Right lung (tissue), 5 donors: Measurements from ENCODE around the gene LRRC56. TPM values are rescaled to one million over a fixed set of nuclear protein-coding genes. Genes with fewer than 3 reads are reported as not detected.

Experiments
- DNase-seq, 2 donors: peaks; one replicate each; pipeline ENCODE4 v3.0.0-alpha.2; 2013
- polyA plus RNA-seq, 5 donors: library from polyadenylated mRNA; unstranded; fragments of 120-200 nt; gene quantifications; one replicate each; pipeline versions ENCODE4 v1.2.1 to v1.2.3, GENCODE V29; 2013; ENCODE audit warnings: inconsistent platforms in 1 of 5, low replicate concordance in 1 of 5; ENCODE audit not compliant: insufficient read length in 5 of 5, insufficient read depth in 1 of 5

The LRRC56 gene
- polyA plus RNA-seq, 5 donors, result 2.3 to 5.0 (median 3.3) TPM

DNA sequence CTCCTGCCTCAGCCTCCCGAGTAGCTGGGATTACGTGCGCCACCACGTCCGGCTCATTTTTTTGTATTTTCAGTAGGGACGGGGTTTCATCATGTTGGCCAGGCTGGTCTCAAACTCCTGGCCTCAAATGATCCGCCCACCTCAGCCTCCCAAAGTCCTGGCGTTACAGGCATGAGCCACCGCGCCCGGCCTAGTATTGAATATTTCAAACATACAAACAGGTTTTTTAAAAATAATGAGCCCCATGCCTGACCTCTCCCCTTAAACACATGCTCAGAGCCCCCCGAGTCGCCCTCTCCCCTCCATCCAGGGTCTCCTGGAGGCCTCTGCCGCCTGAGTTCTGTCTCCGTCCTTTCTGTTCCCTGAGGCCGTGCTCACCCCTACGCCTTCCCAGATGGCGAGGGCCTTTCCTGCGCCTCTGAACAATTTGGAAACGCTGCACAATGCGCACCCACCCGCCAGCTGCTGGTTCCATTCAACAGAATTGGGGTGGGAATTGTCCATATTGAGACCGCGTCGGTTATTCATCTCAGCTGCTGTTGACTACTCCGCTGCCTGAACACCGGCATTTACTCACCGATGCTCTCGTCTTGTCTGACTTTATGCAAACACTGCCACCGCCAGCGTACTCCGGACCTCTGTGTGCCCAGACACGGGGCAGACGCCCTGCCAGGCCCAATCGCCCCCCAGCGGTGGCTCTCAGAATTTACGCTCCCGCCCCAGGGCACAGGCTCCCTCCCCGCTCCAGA, 16.7 kb upstream of the LRRC56 start:
- DNase-seq, result no peak

DNA sequence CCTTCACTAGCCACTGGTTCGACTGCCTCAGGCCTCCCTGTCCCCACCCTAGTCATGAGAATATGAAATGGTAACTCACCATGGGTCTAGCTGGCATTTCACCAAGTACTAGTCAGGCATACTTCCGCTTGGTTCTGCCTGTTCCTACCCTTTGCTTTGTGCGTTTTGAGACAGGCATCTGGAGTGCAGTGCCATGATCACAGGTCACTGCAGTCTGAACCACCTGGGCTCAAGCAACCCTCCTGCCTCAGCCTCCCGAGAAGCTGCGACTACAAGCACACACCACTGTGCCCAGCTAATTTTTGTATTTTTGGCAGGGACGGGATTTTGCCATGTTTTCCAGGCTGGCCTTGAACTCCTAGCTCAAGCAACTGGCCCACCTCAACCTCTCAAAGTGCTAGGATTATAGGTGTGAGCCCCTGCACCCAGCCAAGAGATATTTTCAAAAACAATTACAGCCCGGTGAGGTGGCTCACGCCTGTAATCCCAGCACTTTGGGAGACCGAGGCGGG, 16.1 kb upstream of the LRRC56 start:
- no peak for DNase-seq

DNA sequence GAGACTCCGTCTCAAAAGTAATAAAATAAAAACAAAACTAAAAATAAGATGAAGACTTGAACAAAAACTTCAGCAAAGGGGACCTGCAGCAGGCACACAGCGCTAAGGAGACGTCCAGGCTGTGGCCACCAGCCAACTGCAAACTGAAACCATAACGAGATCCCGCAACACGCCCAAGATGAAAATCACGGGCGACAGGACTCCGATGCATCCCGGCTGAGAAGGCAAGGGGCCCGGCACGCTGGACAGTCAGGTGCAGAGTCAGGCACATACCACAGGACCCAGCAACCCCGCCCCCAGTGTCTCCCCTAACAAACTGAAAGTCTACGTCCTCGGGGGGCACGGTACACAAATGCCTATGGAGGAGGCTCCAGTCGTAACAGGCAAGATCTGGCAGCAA, 11.1 kb upstream of the LRRC56 start:
- DNase-seq, result no peak

DNA sequence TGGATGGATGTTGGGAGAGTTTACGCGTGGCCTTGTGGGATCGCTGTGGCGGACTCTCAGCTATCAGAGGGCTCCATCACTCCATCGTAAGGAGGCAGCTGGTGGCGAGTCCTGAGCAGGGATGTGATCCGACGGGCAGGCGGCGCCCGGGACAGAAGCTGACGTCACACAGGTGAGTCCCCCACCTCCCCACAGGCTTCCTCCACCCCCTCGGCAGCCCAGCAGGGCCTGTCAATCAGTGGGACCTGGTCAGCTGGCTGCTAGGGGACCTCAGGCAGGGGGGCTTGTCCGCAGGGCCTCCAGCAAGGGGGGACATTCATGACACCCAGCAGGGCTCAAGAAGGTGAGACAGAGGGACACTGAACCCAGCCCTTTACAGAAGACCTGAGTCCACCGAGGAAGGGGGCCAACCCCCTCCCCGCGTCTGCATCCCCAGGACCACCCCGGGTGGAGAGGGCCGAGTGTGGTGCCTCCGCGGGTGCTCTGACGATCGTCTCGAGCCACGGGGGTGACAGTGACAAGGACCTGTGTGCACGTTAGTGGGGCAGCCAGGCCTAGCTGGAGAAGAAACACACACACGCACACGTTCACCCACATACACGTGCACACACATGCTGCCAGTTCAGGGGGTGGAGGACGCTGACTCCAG, 9.0 kb upstream of the LRRC56 start:
- DNase-seq, result no peak

DNA sequence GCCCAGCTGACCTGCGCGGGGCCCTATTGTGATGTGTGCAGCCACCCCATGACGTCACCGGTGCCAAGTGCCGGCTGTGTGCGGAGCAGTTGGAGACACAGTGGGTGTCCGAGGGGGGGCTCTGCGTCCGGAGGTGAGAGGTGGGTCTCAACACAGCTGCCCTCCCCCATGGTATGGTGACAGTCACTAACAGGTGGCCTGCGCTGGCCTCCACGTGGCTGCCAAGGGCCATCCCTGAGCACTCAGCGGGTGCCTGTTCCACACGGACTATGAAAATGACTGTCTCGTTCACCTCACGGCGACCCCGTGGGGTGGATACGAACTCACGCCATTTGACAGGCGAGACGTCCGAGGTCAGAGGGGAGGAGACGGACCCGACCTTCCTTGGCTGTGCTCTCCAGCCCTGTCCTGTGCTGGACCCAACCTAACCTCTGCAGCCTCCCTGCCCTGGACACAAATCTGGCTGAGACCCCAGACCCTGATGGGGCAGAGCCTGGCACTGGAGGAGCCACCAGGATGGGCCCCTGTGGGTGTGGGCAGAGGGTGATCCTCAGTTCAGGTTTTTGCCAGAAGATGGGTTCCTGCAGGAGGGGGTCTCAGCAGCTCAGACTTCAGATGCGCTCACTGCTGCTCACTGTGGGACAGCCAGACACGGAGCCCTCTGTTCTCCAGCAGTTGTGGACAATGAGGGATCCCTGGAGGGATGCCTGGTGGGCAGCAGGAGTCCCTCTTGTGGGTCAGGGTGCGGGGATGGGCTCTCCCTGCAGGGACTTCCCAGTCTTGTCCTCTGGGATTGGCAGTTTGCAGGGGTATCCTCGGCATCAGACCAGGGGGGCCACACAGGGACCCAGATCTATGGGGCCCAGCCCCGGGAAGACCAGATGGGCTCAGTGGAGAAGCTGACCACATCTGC, 8.3 kb upstream of the LRRC56 start:
- no peak for DNase-seq

DNA sequence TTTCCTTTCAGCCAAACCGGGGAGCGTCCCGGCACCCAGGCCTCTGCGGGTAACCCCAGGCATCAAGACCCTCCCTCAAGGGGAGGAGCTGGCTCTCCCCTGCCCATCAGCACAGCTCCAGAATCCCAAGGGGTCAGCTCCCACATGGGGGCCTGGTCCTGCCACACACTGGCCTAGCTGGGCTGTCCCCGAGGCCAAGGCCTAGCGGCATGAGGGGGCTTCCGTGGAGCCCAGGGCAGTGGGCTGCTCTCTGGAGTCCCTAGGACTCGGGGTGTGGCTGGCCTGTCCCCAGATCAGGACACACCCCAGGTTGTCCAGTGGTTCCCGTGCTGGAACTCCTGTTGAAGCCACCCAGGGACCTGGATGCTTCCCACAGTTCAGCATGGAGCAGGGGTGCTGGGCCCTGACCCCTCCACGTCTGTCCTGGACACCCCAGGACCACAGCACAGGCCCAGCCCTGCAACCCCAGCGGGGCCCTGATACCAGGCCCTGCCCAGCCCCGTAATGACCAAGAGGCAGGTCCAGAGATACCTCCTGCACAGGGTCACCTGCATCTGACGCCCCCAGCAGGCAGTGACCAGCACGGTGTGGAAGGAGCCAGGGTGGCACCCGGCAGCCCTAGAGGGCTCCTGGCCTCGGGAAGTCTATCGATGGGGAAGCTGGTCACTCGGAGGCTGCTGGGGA, 7.5 kb upstream of the LRRC56 start:
- no peak for DNase-seq

DNA sequence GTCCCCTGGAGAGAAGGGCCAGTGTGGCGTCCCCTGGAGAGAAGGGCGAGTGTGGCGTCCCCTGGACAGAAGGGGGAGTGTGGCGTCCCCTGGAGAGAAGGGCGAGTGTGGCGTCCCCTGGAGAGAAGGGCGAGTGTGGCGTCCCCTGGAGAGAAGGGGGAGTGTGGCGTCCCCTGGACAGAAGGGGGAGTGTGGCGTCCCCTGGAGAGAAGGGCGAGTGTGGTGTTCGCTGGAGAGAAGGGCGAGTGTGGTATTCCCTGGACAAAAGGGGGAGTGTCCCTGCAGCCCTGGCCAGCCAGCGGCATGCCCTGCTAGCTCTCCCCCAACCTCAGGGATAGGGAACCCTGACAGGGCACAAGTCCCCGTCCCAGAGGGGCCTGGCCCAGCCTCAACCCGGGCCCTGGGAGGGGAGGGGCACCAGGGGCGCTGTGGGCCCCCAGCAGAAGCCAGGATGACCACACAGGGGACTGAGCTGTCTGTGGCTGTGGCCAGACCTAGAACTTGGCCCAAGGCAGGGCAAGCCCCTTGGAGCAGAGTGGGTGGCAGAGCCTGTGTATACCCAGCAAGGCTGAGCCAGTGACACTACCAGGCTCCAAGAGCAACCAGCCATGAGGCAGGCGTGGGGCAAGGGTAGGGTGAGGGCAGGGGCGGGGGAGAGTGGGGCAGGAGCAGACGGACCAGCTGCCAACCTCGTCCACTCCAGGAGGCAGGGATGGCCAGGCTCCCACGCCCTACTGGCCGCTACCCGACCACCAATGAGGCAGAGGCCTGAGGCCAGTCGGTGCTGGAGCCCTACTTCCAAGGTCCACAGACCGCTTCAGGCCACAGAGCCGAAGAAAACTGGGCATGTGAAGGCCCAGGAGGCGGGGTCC, 6.1 kb upstream of the LRRC56 start:
- no peak for DNase-seq

DNA sequence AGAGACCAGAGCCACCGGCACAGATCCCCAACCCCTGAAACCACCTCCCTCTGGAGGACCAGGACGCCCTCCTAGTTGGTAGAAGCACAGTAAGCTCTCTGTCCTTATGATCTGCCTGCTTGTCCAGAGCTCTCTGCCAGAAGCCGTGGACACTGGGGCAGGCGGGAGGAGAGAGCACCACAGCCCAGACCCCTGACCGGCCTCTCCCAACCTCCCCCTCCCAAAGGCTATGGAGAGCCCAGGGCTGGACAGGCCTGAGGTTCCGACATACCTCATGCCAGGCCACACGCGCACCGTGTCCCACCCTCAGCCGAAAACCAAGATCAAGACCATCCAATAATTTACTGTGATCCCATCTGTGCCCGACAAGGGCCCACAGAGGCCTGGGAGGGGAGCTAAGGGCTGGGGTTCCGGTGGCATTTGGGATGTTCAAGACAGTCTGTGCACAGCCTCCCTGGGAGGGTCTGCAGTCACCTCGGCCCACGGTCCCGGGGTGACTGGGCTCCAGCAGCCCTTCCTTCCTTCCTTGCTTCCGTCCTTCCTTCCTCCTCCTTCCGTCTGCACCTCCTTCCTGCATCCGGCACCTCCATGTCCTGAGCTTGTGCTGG, 5.3 kb upstream of the LRRC56 start:
- no peak for DNase-seq

DNA sequence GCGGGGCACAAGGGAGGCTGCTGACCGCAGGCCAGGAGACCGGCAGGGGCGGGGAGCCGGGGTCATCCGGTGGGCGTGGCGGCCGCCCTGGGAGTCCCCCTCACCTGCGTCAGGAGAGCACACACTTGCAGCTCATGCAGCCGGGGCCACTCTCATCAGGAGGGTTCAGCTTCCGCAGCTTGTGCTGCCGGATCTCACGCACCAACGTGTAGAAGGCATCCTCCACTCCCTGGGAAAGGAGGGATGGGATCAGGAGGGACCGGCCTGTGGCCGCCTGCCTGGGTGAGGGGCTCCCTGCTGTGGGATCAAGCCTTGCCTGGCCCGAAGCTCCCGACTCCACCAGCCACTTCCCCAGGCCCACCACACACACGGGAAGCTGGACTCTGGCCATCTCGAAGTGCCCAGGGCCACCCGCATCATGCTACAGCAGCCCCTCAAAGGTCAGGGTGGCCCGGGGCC, 4.8 kb upstream of the LRRC56 start:
- no peak for DNase-seq

DNA sequence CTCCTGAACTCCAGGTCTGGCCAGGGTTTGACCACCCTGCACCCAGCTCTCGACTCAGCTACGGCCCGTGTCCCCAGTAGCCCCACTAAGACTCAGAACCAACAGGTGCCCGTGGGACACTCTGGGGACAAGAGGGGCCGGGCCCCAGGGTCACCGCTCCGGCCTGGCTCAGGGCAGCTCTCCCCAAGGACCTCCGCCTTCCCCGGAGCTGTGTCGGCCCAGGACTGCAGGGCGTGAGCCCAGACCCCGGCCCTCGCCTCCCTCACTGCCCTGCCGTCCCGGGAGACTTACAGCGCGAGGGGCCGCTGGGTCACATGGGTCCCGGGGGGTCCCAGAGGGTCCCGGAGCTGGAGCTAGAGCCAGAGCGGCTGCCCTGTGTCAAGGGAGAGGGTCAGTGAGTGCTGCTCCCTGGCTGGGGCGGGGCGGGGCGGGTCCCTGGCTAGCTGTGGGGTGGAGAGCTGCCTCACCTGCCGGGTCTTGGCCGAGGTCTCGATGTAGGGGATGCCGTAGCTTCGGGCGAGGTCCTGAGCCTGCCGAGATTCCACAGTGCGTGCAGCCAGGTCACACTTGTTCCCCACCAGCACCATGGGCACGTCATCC, 4.2 kb upstream of the LRRC56 start:
- DNase-seq, result no peak

DNA sequence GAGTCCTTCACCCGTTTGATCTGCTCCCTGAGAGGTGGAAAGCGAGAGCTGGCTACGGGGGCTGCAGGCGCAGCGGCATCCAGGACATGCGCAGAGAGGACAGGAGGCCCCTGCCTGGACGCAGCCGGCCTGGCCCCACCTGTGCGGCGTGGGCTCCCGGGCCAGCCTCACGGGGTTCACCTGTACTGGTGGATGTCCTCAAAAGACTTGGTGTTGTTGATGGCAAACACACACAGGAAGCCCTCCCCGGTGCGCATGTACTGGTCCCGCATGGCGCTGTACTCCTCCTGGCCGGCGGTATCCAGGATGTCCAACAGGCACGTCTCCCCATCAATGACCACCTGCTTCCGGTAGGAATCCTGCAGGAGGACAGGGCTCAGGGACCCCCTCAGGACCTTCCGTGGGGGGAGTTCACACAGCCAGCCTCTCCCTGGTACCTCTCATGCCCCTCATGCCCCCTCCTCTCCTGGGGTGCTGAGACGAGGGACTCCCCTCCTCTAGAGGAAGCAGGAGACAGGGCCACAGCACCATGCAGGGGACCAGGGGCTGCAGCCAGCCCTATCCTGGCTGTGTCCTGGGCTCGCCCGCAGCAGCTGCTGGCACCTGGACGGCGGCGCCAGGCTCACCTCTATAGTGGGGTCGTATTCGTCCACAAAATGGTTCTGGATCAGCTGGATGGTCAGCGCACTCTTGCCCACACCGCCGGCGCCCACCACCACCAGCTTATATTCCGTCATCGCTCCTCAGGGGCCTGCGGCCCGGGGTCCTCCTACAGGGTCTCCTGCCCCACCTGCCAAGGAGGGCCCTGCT, 3.5 kb upstream of the LRRC56 start:
- DNase-seq, result no peak

DNA sequence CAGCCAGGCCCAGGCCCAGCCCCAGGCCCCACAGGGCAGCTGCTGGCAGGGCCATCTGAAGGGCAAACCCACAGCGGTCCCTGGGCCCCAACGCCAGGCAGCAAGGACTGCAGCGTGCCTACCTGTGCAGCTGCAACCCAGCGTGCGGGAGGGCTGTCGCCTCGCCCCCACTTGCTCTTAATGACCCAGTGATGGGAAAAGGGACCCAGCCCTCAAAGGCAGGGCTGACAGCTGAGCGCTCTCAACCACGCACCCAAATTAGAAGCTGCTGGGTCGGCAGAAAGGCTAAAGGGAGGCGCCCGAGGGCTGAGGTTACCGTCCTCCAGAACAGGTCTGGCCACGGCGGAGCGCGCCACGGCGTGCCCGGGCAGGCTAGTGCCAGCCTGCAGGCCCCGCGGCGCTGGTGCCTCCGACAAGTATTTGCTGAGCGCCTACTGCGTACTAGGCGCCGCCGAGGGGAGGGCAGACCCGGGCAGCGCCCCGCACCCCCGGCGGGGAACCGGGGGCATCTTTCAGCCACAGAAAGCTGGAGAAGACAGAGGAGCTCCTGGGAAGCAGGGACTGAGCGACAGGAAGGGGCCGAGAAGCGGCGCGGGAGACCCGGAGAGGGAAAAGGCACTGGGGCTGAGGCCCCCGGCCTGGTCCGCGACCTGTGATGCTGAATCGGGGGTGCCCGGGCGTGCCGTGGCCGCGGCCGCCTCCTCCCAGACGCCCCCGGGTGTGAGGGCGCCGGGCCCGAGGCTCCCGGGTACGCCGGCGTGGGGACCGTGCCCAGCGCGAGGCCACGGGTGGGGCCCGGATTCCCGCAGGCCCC, 2.7 kb upstream of the LRRC56 start:
- no peak for DNase-seq

DNA sequence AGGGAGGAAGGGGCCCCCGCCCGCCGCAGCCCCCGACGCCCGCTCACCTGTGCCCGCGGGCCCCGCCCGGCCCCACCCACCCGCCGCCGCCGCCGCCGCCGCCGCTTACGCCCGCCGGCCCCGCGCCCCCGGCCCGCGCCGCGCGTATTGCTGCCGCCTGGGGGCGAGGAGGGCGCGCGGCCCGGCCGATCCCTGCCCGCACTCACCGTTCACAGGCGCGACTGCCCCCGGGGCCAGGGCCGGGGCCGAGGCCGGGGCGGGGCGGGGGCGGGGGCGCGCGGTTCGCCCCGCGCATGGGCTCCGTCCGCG, 2.2 kb upstream of the LRRC56 start:
- DNase-seq, result no peak

DNA sequence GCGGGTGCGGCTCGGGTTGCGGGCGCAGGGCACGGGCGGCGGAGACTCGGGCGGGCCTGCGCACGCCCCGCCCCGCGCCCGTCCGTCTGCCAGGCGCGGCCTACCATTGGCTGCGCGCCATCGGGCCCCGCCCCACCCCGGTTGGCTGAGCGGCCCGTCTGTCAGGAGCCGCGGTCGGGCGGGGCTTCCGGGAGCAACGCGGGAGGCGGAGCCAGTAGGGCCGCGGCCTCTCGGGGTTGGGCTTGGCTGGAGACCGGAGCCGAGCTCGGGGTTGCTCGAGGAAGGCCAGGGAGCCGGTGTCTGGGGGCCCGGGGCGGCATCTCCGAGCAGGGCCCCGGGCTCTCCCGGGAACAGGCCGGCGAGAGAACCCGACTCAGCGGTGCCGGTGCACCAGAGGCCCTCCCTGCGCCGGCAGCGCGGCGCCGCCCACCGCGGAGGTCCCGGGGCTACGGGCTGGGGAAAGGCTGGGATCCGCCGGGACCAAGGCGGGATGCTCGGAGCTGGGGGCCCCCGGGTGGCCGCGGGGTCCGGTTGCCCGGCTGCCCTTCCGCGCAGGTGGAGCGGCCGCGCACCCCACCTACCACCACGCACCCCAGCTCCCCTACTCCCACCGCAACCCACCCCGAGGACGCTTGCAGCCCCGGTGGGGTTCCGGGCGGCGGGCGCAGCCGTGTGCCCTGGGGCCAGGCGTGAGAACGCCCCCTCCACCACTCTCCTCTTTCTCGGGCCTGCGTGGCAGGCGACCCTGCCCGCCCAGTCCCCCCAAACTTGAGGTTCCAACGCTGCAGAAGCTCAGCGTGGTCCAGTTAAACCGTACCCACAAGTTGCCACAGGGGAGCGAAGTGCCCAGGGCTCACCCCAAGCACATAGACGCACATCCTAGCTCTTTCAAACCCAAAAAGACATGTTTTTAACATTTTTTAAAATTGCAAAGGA, 1.5 kb upstream of the LRRC56 start, which contains the start of gene HRAS:
Gene HRAS, minus strand, starts transcription at position 58 of the 936 bp plus-strand sequence.
- DNase-seq, result peak; percentile 96

DNA sequence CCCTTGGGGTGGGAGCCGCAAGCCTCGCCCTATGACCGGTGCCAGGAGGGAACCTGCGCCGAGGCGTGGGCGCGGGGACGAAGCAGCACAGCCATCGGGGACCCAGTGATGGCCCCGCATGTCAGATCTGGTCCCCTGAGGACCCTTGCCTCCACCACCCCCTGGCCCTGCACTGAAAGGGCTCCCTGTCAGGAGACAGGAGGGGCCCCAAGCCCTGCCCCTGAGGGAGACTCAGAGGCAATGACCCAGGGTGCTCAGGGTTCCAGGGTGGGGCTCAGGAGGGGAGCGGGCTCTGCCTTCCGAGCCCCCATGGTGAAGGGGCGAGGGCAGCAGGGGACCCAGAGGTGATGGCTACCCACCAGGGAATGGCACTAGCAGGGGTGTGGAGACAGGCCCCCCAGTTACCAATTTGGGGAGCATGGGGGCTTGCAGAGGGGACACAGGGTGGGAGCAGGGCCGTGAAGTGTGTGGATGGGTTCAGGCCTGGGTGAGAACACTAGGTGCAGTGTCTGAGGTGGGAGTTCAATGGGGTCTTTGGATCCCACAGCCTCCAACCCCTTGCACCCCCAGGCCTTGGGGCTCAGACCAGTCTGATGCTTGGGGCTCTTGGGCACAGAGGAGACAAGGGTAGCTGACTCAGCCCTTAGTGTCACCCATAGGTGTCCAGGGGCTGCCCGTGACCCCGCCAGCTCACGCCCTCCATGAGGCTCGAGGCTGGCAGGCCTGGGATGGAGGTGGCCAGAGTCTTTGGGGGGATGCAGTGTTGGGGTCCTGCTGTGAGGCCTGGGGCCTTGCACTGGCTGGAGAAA, 499 bp downstream of the LRRC56 start:
- DNase-seq, result no peak
